Activated CD4-positive, alpha-beta T cell treated with anti-CD3 and anti-CD28 coated beads, Interleukin-2, amount 50 U/mL, for 1 hour (primary cell): Measurements from ENCODE around the gene ACTA2.
"Not testable (repeated sequence)": the region's sequence is repeated elsewhere in the genome, so short reads cannot be mapped to it uniquely, and the experiment has no call there.

Experiments
- DNase-seq: peaks from one replicate; pipeline ENCODE4 v3.0.0-alpha.2; 2020

The ACTA2 gene

GRCh38 chr10:88946965-88947590 is 5.5 kb downstream of the ACTA2 start:
- no peak for DNase-seq

GRCh38 chr10:88946200-88946599 is 6.4 kb downstream of the ACTA2 start:
- no peak for DNase-seq

- no peak for DNase-seq
Observed at GRCh38 chr10:88944813-88945212, 7.8 kb downstream of the ACTA2 start.

- no peak for DNase-seq
Observed at GRCh38 chr10:88943778-88944177, 8.8 kb downstream of the ACTA2 start.

- no peak for DNase-seq
Observed at GRCh38 chr10:88941026-88941425, 11.5 kb downstream of the ACTA2 start.

- no peak for DNase-seq
Observed at GRCh38 chr10:88938938-88939337, 13.6 kb downstream of the ACTA2 start.

- no peak for DNase-seq
Observed at GRCh38 chr10:88938039-88938438, 14.5 kb downstream of the ACTA2 start.

- no peak for DNase-seq
Observed at GRCh38 chr10:88936656-88937055, 15.9 kb downstream of the ACTA2 start.

GRCh38 chr10:88934900-88935672 is 17.5 kb downstream of the ACTA2 start:
- peak; percentile 70 for DNase-seq

GRCh38 chr10:88933564-88933963 is 19.0 kb downstream of the ACTA2 start:
- no peak for DNase-seq

- DNase-seq = peak; percentile 20
Observed at GRCh38 chr10:88932539-88933256, 19.9 kb downstream of the ACTA2 start.

GRCh38 chr10:88932029-88932428 is 20.5 kb downstream of the ACTA2 start:
- DNase-seq = not testable (repeated sequence)

GRCh38 chr10:88931548-88931947 is 21.0 kb downstream of the ACTA2 start:
- no peak for DNase-seq

GRCh38 chr10:88928254-88928653 is 24.3 kb downstream of the ACTA2 start:
- no peak for DNase-seq

- no peak for DNase-seq
Observed at GRCh38 chr10:88927416-88927690, 25.2 kb downstream of the ACTA2 start.

- DNase-seq = no peak
Observed at GRCh38 chr10:88926566-88927415, 25.8 kb downstream of the ACTA2 start.

GRCh38 chr10:88923520-88923919 is 29.1 kb downstream of the ACTA2 start:
- DNase-seq = no peak

- no peak for DNase-seq
Observed at GRCh38 chr10:88922041-88922440, 30.5 kb downstream of the ACTA2 start.

GRCh38 chr10:88920986-88921593 is 31.5 kb downstream of the ACTA2 start:
- DNase-seq = no peak

- DNase-seq = no peak
Observed at GRCh38 chr10:88920198-88920597, 32.4 kb downstream of the ACTA2 start.

GRCh38 chr10:88919041-88919440 is 33.5 kb downstream of the ACTA2 start:
- DNase-seq = no peak

GRCh38 chr10:88918191-88918905 is 34.2 kb downstream of the ACTA2 start:
- DNase-seq = no peak
